Activated effector memory CD4-positive, alpha-beta T cell treated with anti-CD3 and anti-CD28 coated beads, Interleukin-2, amount 50 U/mL, for 16 hours (primary cell): ENCODE measurements around the gene HVCN1.
A peak's percentile ranks its signal among the peaks of the same experiment; 100 is the strongest.

Experiments
- DNase-seq: peaks from one replicate; pipeline ENCODE4 v3.0.0-alpha.2; 2020

HVCN1 gene

GRCh38 chr12:110698171-110698902, 9.4 kb upstream of the HVCN1 start:
- DNase-seq, result peak; percentile 88

GRCh38 chr12:110697236-110697635, 8.3 kb upstream of the HVCN1 start:
- no peak for DNase-seq

- DNase-seq, result no peak
These were observed 7.4 kb upstream of the HVCN1 start for GRCh38 chr12:110696283-110696682.

- no peak for DNase-seq
These were observed 5.5 kb upstream of the HVCN1 start for GRCh38 chr12:110694330-110694901.

- no peak for DNase-seq
These were observed 4.8 kb upstream of the HVCN1 start for GRCh38 chr12:110693731-110694130.

GRCh38 chr12:110690127-110690430, 1.2 kb upstream of the HVCN1 start:
- DNase-seq, result no peak

- peak; percentile 80 for DNase-seq
These were observed 589 bp upstream of the HVCN1 start for GRCh38 chr12:110689281-110690126.

- no peak for DNase-seq
These were observed 1.3 kb downstream of the HVCN1 start for GRCh38 chr12:110687396-110688169.

GRCh38 chr12:110686294-110686903, 2.5 kb downstream of the HVCN1 start:
- no peak for DNase-seq

- DNase-seq, result no peak
These were observed 4.5 kb downstream of the HVCN1 start for GRCh38 chr12:110684312-110684836.

GRCh38 chr12:110683888-110684287, 5.0 kb downstream of the HVCN1 start:
- DNase-seq, result no peak

- DNase-seq, result no peak
These were observed 8.9 kb downstream of the HVCN1 start for GRCh38 chr12:110680032-110680431.

GRCh38 chr12:110679201-110679600, 9.7 kb downstream of the HVCN1 start:
- DNase-seq, result no peak

GRCh38 chr12:110677982-110678381, 10.9 kb downstream of the HVCN1 start:
- no peak for DNase-seq

GRCh38 chr12:110677206-110677911, 11.6 kb downstream of the HVCN1 start:
- no peak for DNase-seq

- no peak for DNase-seq
These were observed 12.7 kb downstream of the HVCN1 start for GRCh38 chr12:110676171-110676570.

GRCh38 chr12:110670161-110670701, 18.7 kb downstream of the HVCN1 start:
- peak; percentile 75 for DNase-seq

- no peak for DNase-seq
These were observed 19.8 kb downstream of the HVCN1 start for GRCh38 chr12:110669193-110669502.

- DNase-seq, result no peak
These were observed 20.3 kb downstream of the HVCN1 start for GRCh38 chr12:110668480-110669192.

- DNase-seq, result no peak
These were observed 21.2 kb downstream of the HVCN1 start for GRCh38 chr12:110667671-110668070.

- no peak for DNase-seq
These were observed 22.0 kb downstream of the HVCN1 start for GRCh38 chr12:110666892-110667291.
